ENCODE measurements around the gene PPP1R1B. TPM values are rescaled to one million over a fixed set of nuclear protein-coding genes. Genes with fewer than 3 reads are reported as not detected.

Gene PPP1R1B
- total RNA-seq, 1 donor from 2014 or later, result not detected

GRCh38 chr17:39665642-39666224 is 39.0 kb downstream of the PPP1R1B start:
- no peak for DNase-seq (ENCODE audit: low spot score, unreplicated experiment)
- H3K27ac Mint-ChIP-seq, result no peak overlapping the region
- H3K4me3 Mint-ChIP-seq (ENCODE audit: low read depth), result no peak overlapping the region
- peaks cover 1% of the 10 kb centered on the region for H3K36me3 Mint-ChIP-seq (ENCODE audit: insufficient read depth)
- TF ChIP-seq CTCF (IDR thresholded peaks at IDR 0.05; ENCODE audit: unreplicated experiment), result no peak
- no peaks in the 10 kb centered on the region for H3K9me3 Mint-ChIP-seq (ENCODE audit: low read depth)
- peaks cover 9% of the 10 kb centered on the region for H3K4me1 Mint-ChIP-seq (ENCODE audit: low read depth)
- H3K27me3 Mint-ChIP-seq, result peaks cover 43% of the 10 kb centered on the region

- DNase-seq (ENCODE audit: low spot score, unreplicated experiment), result no peak
- H3K27me3 Mint-ChIP-seq, result peaks cover 46% of the 10 kb centered on the region
- H3K4me3 Mint-ChIP-seq (ENCODE audit: low read depth), result no peak overlapping the region
- H3K27ac Mint-ChIP-seq, result no peak overlapping the region
- peaks cover 9% of the 10 kb centered on the region for H3K4me1 Mint-ChIP-seq (ENCODE audit: low read depth)
- H3K36me3 Mint-ChIP-seq (ENCODE audit: insufficient read depth), result no peaks in the 10 kb centered on the region
- H3K9me3 Mint-ChIP-seq (ENCODE audit: low read depth), result no peaks in the 10 kb centered on the region
- TF ChIP-seq CTCF (IDR thresholded peaks at IDR 0.05; ENCODE audit: unreplicated experiment), result no peak
These were observed 39.5 kb downstream of the PPP1R1B start for GRCh38 chr17:39666231-39666600.

GRCh38 chr17:39666601-39667261 is 40.0 kb downstream of the PPP1R1B start:
- H3K36me3 Mint-ChIP-seq (ENCODE audit: insufficient read depth), result no peaks in the 10 kb centered on the region
- H3K27ac Mint-ChIP-seq, result peak overlapping the region; percentile 69
- peaks cover 9% of the 10 kb centered on the region for H3K4me1 Mint-ChIP-seq (ENCODE audit: low read depth)
- no peak for TF ChIP-seq CTCF (IDR thresholded peaks at IDR 0.05; ENCODE audit: unreplicated experiment)
- no peak for DNase-seq (ENCODE audit: low spot score, unreplicated experiment)
- peaks cover 47% of the 10 kb centered on the region for H3K27me3 Mint-ChIP-seq
- H3K9me3 Mint-ChIP-seq (ENCODE audit: low read depth), result no peaks in the 10 kb centered on the region
- peak overlapping the region; percentile 11 for H3K4me3 Mint-ChIP-seq (ENCODE audit: low read depth)

GRCh38 chr17:39667262-39667944 is 40.7 kb downstream of the PPP1R1B start:
- Mint-ChIP-seq H3K27ac (no peak overlapping the region), H3K4me1 (ENCODE audit: low read depth) (peaks cover 9% of the 10 kb centered on the region), H3K9me3 (ENCODE audit: low read depth) (no peaks in the 10 kb centered on the region), H3K36me3 (ENCODE audit: insufficient read depth) (no peaks in the 10 kb centered on the region), H3K4me3 (ENCODE audit: low read depth) (peak overlapping the region; percentile 26), H3K27me3 (peaks cover 52% of the 10 kb centered on the region)
- no peak for DNase-seq (ENCODE audit: low spot score, unreplicated experiment)
- no peak for TF ChIP-seq CTCF (IDR thresholded peaks at IDR 0.05; ENCODE audit: unreplicated experiment)

- H3K4me1 Mint-ChIP-seq (ENCODE audit: low read depth), result peaks cover 9% of the 10 kb centered on the region
- H3K36me3 Mint-ChIP-seq (ENCODE audit: insufficient read depth), result no peaks in the 10 kb centered on the region
- no peak within 1 kb of the TSS for H3K27ac Mint-ChIP-seq
- TF ChIP-seq CTCF (IDR thresholded peaks at IDR 0.05; ENCODE audit: unreplicated experiment), result peak; percentile 76
- H3K4me3 Mint-ChIP-seq (ENCODE audit: low read depth), result peak within 1 kb of the TSS; percentile 35
- peaks cover 54% of the 10 kb centered on the region for H3K27me3 Mint-ChIP-seq
- H3K9me3 Mint-ChIP-seq (ENCODE audit: low read depth), result no peaks in the 10 kb centered on the region
- DNase-seq (ENCODE audit: low spot score, unreplicated experiment), result peak; percentile 67
These were observed 41.5 kb downstream of the PPP1R1B start, which contains the start of gene PNMT for GRCh38 chr17:39667945-39668924. Gene PNMT (plus strand): TSS chr17:39668453. CDS start chr17:39668476, 23 bp downstream.

All from progenitor cell of endocrine pancreas (in vitro differentiated cells).